CD14-positive monocyte (primary cell): ENCODE data around the gene GRIK4. TPM values are rescaled to one million over a fixed set of nuclear protein-coding genes. Genes with fewer than 3 reads are reported as not detected.

ENCODE experiments used
- DNase-seq, 3 donors: peaks; one replicate each; pipeline ENCODE4 v3.0.0-alpha.2; 2011 to 2022
- H2AFZ ChIP-seq: 2 replicates; pipeline ENCODE4 v1.6.0; 2012; ENCODE audit warnings: mild to moderate bottlenecking, low read depth, low read length, inconsistent platforms; ENCODE audit not compliant: insufficient read depth, poor library complexity, severe bottlenecking
- H3K27ac ChIP-seq, 2 donors: 1 replicate in 1 of 2; 2 replicates in 1 of 2; pipeline ENCODE4 v1.5.1; 2012 to 2013; ENCODE audit warnings: low read length in 2 of 2, control low read depth in 1 of 2, inconsistent platforms in 1 of 2, low read depth in 1 of 2, mild to moderate bottlenecking in 1 of 2
- H3K27me3 ChIP-seq, 2 donors: one replicate each; pipeline versions ENCODE4 v1.6.0 to v1.6.1; 2011 to 2013; ENCODE audit warnings: low read length in 2 of 2; ENCODE audit not compliant: control insufficient read depth in 2 of 2, insufficient read depth in 2 of 2
- H3K36me3 ChIP-seq, 2 donors: replicated peaks in 1 of 2; 1 replicate in 1 of 2; 2 replicates in 1 of 2; pipeline versions ENCODE4 v1.5.1 to v1.6.1; 2012 to 2013; ENCODE audit warnings: low read length in 2 of 2, control low read depth in 1 of 2, inconsistent platforms in 1 of 2, mild to moderate bottlenecking in 1 of 2; ENCODE audit not compliant: insufficient read depth in 2 of 2, control insufficient read depth in 1 of 2
- H3K4me1 ChIP-seq, 2 donors: 1 replicate in 1 of 2; 2 replicates in 1 of 2; pipeline versions ENCODE4 v1.5.1 to v1.6.1; 2012 to 2013; ENCODE audit warnings: low read length in 2 of 2, control low read depth in 1 of 2, inconsistent platforms in 1 of 2, mild to moderate bottlenecking in 1 of 2, moderate library complexity in 1 of 2; ENCODE audit not compliant: insufficient read depth in 2 of 2, control insufficient read depth in 1 of 2
- H3K4me2 ChIP-seq: replicated peaks from 2 replicates; pipeline ENCODE3; 2012; ENCODE audit warnings: low read length, moderate library complexity, mild to moderate bottlenecking; ENCODE audit not compliant: poor library complexity, severe bottlenecking; ENCODE audit errors: extremely low read depth
- H3K4me3 ChIP-seq, 3 experiments: fragments of 200-600 bp in 1 of 3; sonication (generic) in 1 of 3; replicated peaks in 1 of 3; 1 replicate in 2 of 3; 2 replicates in 1 of 3; pipeline ENCODE4 v1.5.1; 2011 to 2013; ENCODE audit warnings: low read length in 3 of 3, mild to moderate bottlenecking in 3 of 3, control low read depth in 2 of 3, low read depth in 2 of 3, inconsistent platforms in 1 of 3, moderate library complexity in 1 of 3
- H3K79me2 ChIP-seq: 2 replicates; pipeline ENCODE4 v1.6.0; 2012; ENCODE audit warnings: mild to moderate bottlenecking, control low read depth, inconsistent platforms, low read length, moderate library complexity; ENCODE audit not compliant: insufficient read depth
- H3K9ac ChIP-seq: 2 replicates; pipeline ENCODE4 v1.6.0; 2017; ENCODE audit warnings: low read length, mild to moderate bottlenecking; ENCODE audit not compliant: insufficient read depth, poor library complexity, severe bottlenecking
- H3K9me3 ChIP-seq, 2 donors: replicated peaks in 1 of 2; 1 replicate in 1 of 2; 2 replicates in 1 of 2; pipeline versions ENCODE4 v1.5.1 to v1.6.1; 2012 to 2013; ENCODE audit warnings: low read length in 2 of 2, control low read depth in 1 of 2; ENCODE audit not compliant: control insufficient read depth in 1 of 2, insufficient read depth in 1 of 2
- H4K20me1 ChIP-seq: 2 replicates; pipeline ENCODE4 v1.6.0; 2012; ENCODE audit warnings: mild to moderate bottlenecking, low read length, control low read depth, moderate library complexity; ENCODE audit not compliant: insufficient read depth
- H3K27ac Mint-ChIP-seq, 7 donors: one replicate each; pipeline ENCODE4 v1.8.0; 2020; ENCODE audit warnings: mild to moderate bottlenecking in 7 of 7, mixed read lengths in 7 of 7, moderate library complexity in 6 of 7, inconsistent platforms in 2 of 7
- H3K27me3 Mint-ChIP-seq, 3 donors: one replicate each; pipeline ENCODE4 v1.8.0; 2021 to 2022; ENCODE audit warnings: low read depth in 3 of 3, mild to moderate bottlenecking in 3 of 3, mixed read lengths in 3 of 3, moderate library complexity in 3 of 3, inconsistent platforms in 1 of 3
- H3K36me3 Mint-ChIP-seq, 2 donors: one replicate each; pipeline ENCODE4 v1.8.0; 2020; ENCODE audit warnings: mixed read lengths in 2 of 2, inconsistent platforms in 1 of 2, mild to moderate bottlenecking in 1 of 2
- H3K4me1 Mint-ChIP-seq: one replicate; pipeline ENCODE4 v1.8.0; 2020; ENCODE audit warnings: mild to moderate bottlenecking, mixed read lengths
- H3K4me3 Mint-ChIP-seq, 2 donors: one replicate each; pipeline ENCODE4 v1.8.0; 2020; ENCODE audit warnings: mild to moderate bottlenecking in 2 of 2, mixed read lengths in 2 of 2, moderate library complexity in 1 of 2
- H3K9me3 Mint-ChIP-seq, 7 donors: one replicate each; pipeline ENCODE4 v1.8.0; 2020 to 2022; ENCODE audit warnings: mixed read lengths in 7 of 7, mild to moderate bottlenecking in 6 of 7, moderate library complexity in 6 of 7, inconsistent platforms in 2 of 7
- CTCF ChIP-seq: fragments of 200-600 bp; IDR thresholded peaks from one replicate; pipeline ENCODE4 v1.8.0; 2022; ENCODE audit warnings: antibody characterized with exemption, mild to moderate bottlenecking
- WGBS: methylation state at CpG from one replicate; pipeline ENCODE4 v1.1.5; 2013; ENCODE audit warnings: missing lambda C conversion rate; ENCODE audit not compliant: insufficient coverage; 5-methylcytosine and 5-hydroxymethylcytosine counted together
- intact Hi-C, 2 donors: fragments of 100-400 bp; cut with micrococcal nuclease; formaldehyde crosslinking; loops; one replicate each; pipeline versions ENCODE4 v1.15.0 to v1.15.1; 2023
- polyA plus RNA-seq, 3 donors: library from polyadenylated mRNA; depleted of rRNA in 1 of 3; unstranded in 2 of 3; stranded (reverse) in 1 of 3; fragments of 300-500 nt in 2 of 3; fragments of >200 nt in 1 of 3; fragmentation: Illumina TruSeq in 2 of 3; gene quantifications; 1 replicate in 2 of 3; 2 replicates in 1 of 3; pipeline ENCODE4 v1.2.3, GENCODE V29; 2012 to 2021

Gene GRIK4
- polyA plus RNA-seq, 3 donors = not detected

- intact Hi-C loops = no loop called here
- TF ChIP-seq CTCF = no peak
- Mint-ChIP-seq H3K4me1 (no peaks in the 10 kb centered on the region), H3K36me3 (no peaks in the 10 kb centered on the region), H3K27me3 (peaks cover 11 to 31% (median 11%) of the 10 kb centered on the region in 3 donors), H3K4me3 (no peak overlapping the region), H3K9me3 (no peaks in the 10 kb centered on the region), H3K27ac (no peak overlapping the region)
- no peaks in the 10 kb centered on the region for H3K9me3 ChIP-seq
- 80% methylated on average over 2 of the region's 7 CpGs for WGBS
- H4K20me1 ChIP-seq = no peaks in the 10 kb centered on the region
- no peak overlapping the region for H2AFZ ChIP-seq
- peaks cover 0 to 4% of the 10 kb centered on the region in 2 donors for H3K27me3 ChIP-seq
- H3K4me2 ChIP-seq = no peak overlapping the region
- no peak for DNase-seq
- H3K79me2 ChIP-seq = no peaks in the 10 kb centered on the region
- no peak overlapping the region for H3K9ac ChIP-seq
- H3K36me3 ChIP-seq = no peaks in the 10 kb centered on the region
- no peaks in the 10 kb centered on the region for H3K4me1 ChIP-seq
- no peak overlapping the region for H3K27ac ChIP-seq
- H3K4me3 ChIP-seq = no peak overlapping the region
These were observed 462.0 kb downstream of the GRIK4 start for GRCh38 chr11:120973501-120973900.

GRCh38 chr11:120974466-120974865 lies 462.9 kb downstream of the GRIK4 start:
- peaks cover 11 to 33% (median 13%) of the 10 kb centered on the region in 3 donors for H3K27me3 Mint-ChIP-seq
- no peak overlapping the region for H3K4me2 ChIP-seq
- no peak for DNase-seq
- intact Hi-C loops = no loop called here
- H3K27ac ChIP-seq = no peak overlapping the region
- no peaks in the 10 kb centered on the region for H3K4me1 ChIP-seq
- no peaks in the 10 kb centered on the region for H3K9me3 Mint-ChIP-seq
- no peak overlapping the region for H3K9ac ChIP-seq
- no peaks in the 10 kb centered on the region for H3K4me1 Mint-ChIP-seq
- WGBS = 73% methylated on average over 8 of the region's 9 CpGs
- no peaks in the 10 kb centered on the region for H3K79me2 ChIP-seq
- peaks cover 0 to 4% of the 10 kb centered on the region in 2 donors for H3K27me3 ChIP-seq
- no peaks in the 10 kb centered on the region for H3K36me3 Mint-ChIP-seq
- H4K20me1 ChIP-seq = no peaks in the 10 kb centered on the region
- H3K4me3 Mint-ChIP-seq = no peak overlapping the region
- H3K36me3 ChIP-seq = no peaks in the 10 kb centered on the region
- no peaks in the 10 kb centered on the region for H3K9me3 ChIP-seq
- H2AFZ ChIP-seq = no peak overlapping the region
- H3K27ac Mint-ChIP-seq = no peak overlapping the region
- TF ChIP-seq CTCF = no peak
- H3K4me3 ChIP-seq = no peak overlapping the region
